Calu3 (cell line): Measurements from ENCODE around the gene PCGF3. TPM values are rescaled to one million over a fixed set of nuclear protein-coding genes. Genes with fewer than 3 reads are reported as not detected.

Experiments
- BruUV-seq: library from RNA; stranded (reverse); fragments of 400-500 nt; replicated peaks from 2 replicates; lab custom pipeline; 2021; lab: Mats Ljungman, UMichigan
- CTCF ChIA-PET: fragments of 300-600 bp; sonication (Branson Sonifier 250); formaldehyde crosslinking; loops from one replicate; lab custom pipeline; 2022; ENCODE audit warnings: antibody characterized with exemption; lab: Charles Lee
- DNase-seq: peaks from one replicate; pipeline ENCODE4 v3.0.0; 2022
- H3K27ac Mint-ChIP-seq: one replicate; pipeline ENCODE4 v1.8.0; 2022; ENCODE audit warnings: mixed read lengths; ENCODE audit not compliant: unreplicated experiment
- H3K27me3 Mint-ChIP-seq: one replicate; pipeline ENCODE4 v1.8.0; 2022; ENCODE audit warnings: mixed read lengths; ENCODE audit not compliant: unreplicated experiment
- H3K36me3 Mint-ChIP-seq: one replicate; pipeline ENCODE4 v1.8.0; 2022; ENCODE audit warnings: mild to moderate bottlenecking, moderate library complexity, mixed read lengths; ENCODE audit not compliant: insufficient read depth, unreplicated experiment
- H3K4me1 Mint-ChIP-seq: one replicate; pipeline ENCODE4 v1.8.0; 2022; ENCODE audit warnings: mild to moderate bottlenecking, low read depth, mixed read lengths; ENCODE audit not compliant: unreplicated experiment
- H3K4me3 Mint-ChIP-seq: one replicate; pipeline ENCODE4 v1.8.0; 2022; ENCODE audit warnings: mild to moderate bottlenecking, low read depth, moderate library complexity, mixed read lengths; ENCODE audit not compliant: unreplicated experiment
- H3K9me3 Mint-ChIP-seq: one replicate; pipeline ENCODE4 v1.8.0; 2022; ENCODE audit warnings: low read depth, mixed read lengths; ENCODE audit not compliant: unreplicated experiment
- CTCF ChIP-seq: fragments of 200-600 bp; IDR thresholded peaks from one replicate; pipeline ENCODE4 v1.8.0; 2022; ENCODE audit warnings: antibody characterized with exemption; ENCODE audit not compliant: unreplicated experiment
- intact Hi-C: fragments of 100-400 bp; cut with micrococcal nuclease; formaldehyde crosslinking; loops from one replicate; pipeline ENCODE4 v1.10.0; 2022; ENCODE audit not compliant: unreplicated experiment
- total RNA-seq: library from RNA; stranded (reverse); gene quantifications from 2 replicates; pipeline ENCODE4 v1.2.3, GENCODE V29; 2022

Gene PCGF3
- total RNA-seq, 1 experiment from 2014 or later = 30.0 TPM

- no peaks in the 10 kb centered on the region for H3K27me3 Mint-ChIP-seq
Measured at GRCh38 chr4:721261-722168, 15.9 kb downstream of the PCGF3 start.

GRCh38 chr4:722169-722725 lies 16.6 kb downstream of the PCGF3 start:
- no TSS peak for BruUV-seq
- intact Hi-C loops = no loop called here
- Mint-ChIP-seq H3K36me3 (peaks cover 37% of the 10 kb centered on the region), H3K27ac (no peak overlapping the region), H3K27me3 (no peaks in the 10 kb centered on the region), H3K4me3 (no peak overlapping the region), H3K9me3 (peaks cover 2% of the 10 kb centered on the region), H3K4me1 (peaks cover 7% of the 10 kb centered on the region)
- CTCF ChIA-PET = no interaction called here
- no peak for TF ChIP-seq CTCF
- DNase-seq = no peak

More at GRCh38 chr4:721261-722168, 15.9 kb downstream of the PCGF3 start:
- H3K4me1 Mint-ChIP-seq = no peaks in the 10 kb centered on the region
- peaks cover 2% of the 10 kb centered on the region for H3K9me3 Mint-ChIP-seq
- intact Hi-C loops = no loop called here
- no peak overlapping the region for H3K27ac Mint-ChIP-seq
- no TSS peak for BruUV-seq
- no peak for DNase-seq
- CTCF ChIA-PET = no interaction called here
- peaks cover 37% of the 10 kb centered on the region for H3K36me3 Mint-ChIP-seq
- TF ChIP-seq CTCF = no peak
- no peak overlapping the region for H3K4me3 Mint-ChIP-seq

GRCh38 chr4:722851-723360 lies 17.3 kb downstream of the PCGF3 start:
- DNase-seq = no peak
- Mint-ChIP-seq H3K36me3 (peaks cover 34% of the 10 kb centered on the region), H3K27me3 (no peaks in the 10 kb centered on the region), H3K4me3 (no peak overlapping the region), H3K9me3 (peaks cover 2% of the 10 kb centered on the region), H3K27ac (no peak overlapping the region), H3K4me1 (peaks cover 14% of the 10 kb centered on the region)
- CTCF ChIA-PET = no interaction called here
- BruUV-seq = no TSS peak
- intact Hi-C loops = no loop called here
- TF ChIP-seq CTCF = no peak

- H3K27ac Mint-ChIP-seq = no peak overlapping the region
Measured at GRCh38 chr4:723751-724530, 18.3 kb downstream of the PCGF3 start.

More at GRCh38 chr4:723751-724530, 18.3 kb downstream of the PCGF3 start:
- intact Hi-C loops = no loop called here
- Mint-ChIP-seq H3K9me3 (peaks cover 2% of the 10 kb centered on the region), H3K4me3 (no peak overlapping the region), H3K36me3 (peaks cover 30% of the 10 kb centered on the region), H3K27me3 (no peaks in the 10 kb centered on the region), H3K4me1 (peaks cover 15% of the 10 kb centered on the region)
- DNase-seq = no peak
- no peak for TF ChIP-seq CTCF
- CTCF ChIA-PET = no interaction called here
- BruUV-seq = no TSS peak
